SK-N-SH (cell line): ENCODE measurements around the gene DCDC1. TPM values are rescaled to one million over a fixed set of nuclear protein-coding genes. Genes with fewer than 3 reads are reported as not detected.

Experiments used
- CTCF ChIA-PET: fragments of 300-600, 350-600 bp; formaldehyde crosslinking; extraction: SDS; loops from one replicate; lab custom pipeline; 2021; lab: Yijun Ruan, JAX
- POLR2A ChIA-PET: fragments of 350-600 bp; sonication (Branson Sonifier 250); formaldehyde crosslinking; extraction: SDS; loops from one replicate; lab custom pipeline; 2020; ENCODE audit warnings: antibody characterized with exemption, inconsistent platforms; lab: Yijun Ruan, JAX
- DNase-seq: peaks from one replicate; pipeline ENCODE4 v3.0.0; 2012
- H2AFZ ChIP-seq: fragments of 200-600 bp; sonication (generic); 2 replicates; pipeline ENCODE4 v1.8.1; 2016; ENCODE audit warnings: antibody characterized with exemption, mild to moderate bottlenecking, low read depth
- H3F3A ChIP-seq: fragments of 200-600 bp; sonication (generic); replicated peaks from 2 replicates; pipeline ENCODE3; 2016; ENCODE audit warnings: antibody characterized with exemption, mild to moderate bottlenecking; ENCODE audit not compliant: insufficient read depth
- H3K27ac ChIP-seq, 2 experiments: fragments of 200-500 bp in 1 of 2; fragments of 200-600 bp in 1 of 2; sonication (Bioruptor generic) in 1 of 2; sonication (generic), shearing (Covaris generic) in 1 of 2; 2 replicates each; pipeline versions ENCODE4 v1.5.1 to v1.6.1; 2014 to 2016; ENCODE audit warnings: low read depth in 2 of 2, inconsistent platforms in 1 of 2, low read length in 1 of 2, mild to moderate bottlenecking in 1 of 2, mixed read lengths in 1 of 2
- H3K27me3 ChIP-seq: fragments of 200-600 bp; sonication (generic), shearing (Covaris generic); 2 replicates; pipeline ENCODE4 v1.6.1; 2016; ENCODE audit warnings: mixed run types; ENCODE audit not compliant: insufficient read depth
- H3K36me3 ChIP-seq, 2 experiments: fragments of 200-500 bp in 1 of 2; fragments of 200-600 bp in 1 of 2; sonication (Bioruptor generic) in 1 of 2; sonication (generic) in 1 of 2; replicated peaks in 1 of 2; 2 replicates each; pipeline versions ENCODE3 to v1.5.1; 2014 to 2016; ENCODE audit warnings: low read length in 1 of 2, mild to moderate bottlenecking in 1 of 2; ENCODE audit not compliant: insufficient read depth in 2 of 2, control insufficient read depth in 1 of 2
- H3K4me1 ChIP-seq, 2 experiments: fragments of 200-500 bp in 1 of 2; fragments of 200-600 bp in 1 of 2; sonication (Bioruptor generic) in 1 of 2; sonication (generic), shearing (Covaris generic) in 1 of 2; 2 replicates each; pipeline versions ENCODE4 v1.5.1 to v1.6.1; 2014 to 2016; ENCODE audit warnings: low read depth in 1 of 2, low read length in 1 of 2, mixed run types in 1 of 2; ENCODE audit not compliant: insufficient read depth in 2 of 2, control insufficient read depth in 1 of 2
- H3K4me2 ChIP-seq: fragments of 200-600 bp; sonication (generic), shearing (Covaris generic); 2 replicates; pipeline ENCODE4 v1.6.1; 2017; ENCODE audit warnings: mixed run types
- H3K4me3 ChIP-seq, 2 experiments: fragments of 200-500 bp in 1 of 2; fragments of 200-600 bp in 1 of 2; sonication (Bioruptor generic) in 1 of 2; sonication (generic), shearing (Covaris generic) in 1 of 2; 2 replicates each; pipeline versions ENCODE4 v1.5.1 to v1.8.1; 2014 to 2016; ENCODE audit warnings: low read depth in 2 of 2, inconsistent platforms in 1 of 2, low read length in 1 of 2, mild to moderate bottlenecking in 1 of 2, mixed read lengths in 1 of 2, moderate library complexity in 1 of 2
- H3K79me2 ChIP-seq: fragments of 200-600 bp; sonication (generic); 2 replicates; pipeline ENCODE4 v1.8.1; 2017; ENCODE audit warnings: mild to moderate bottlenecking; ENCODE audit not compliant: insufficient read depth
- H3K9ac ChIP-seq: fragments of 200-600 bp; sonication (generic); 2 replicates; pipeline ENCODE4 v1.6.1; 2017; ENCODE audit warnings: mixed run types
- H3K9me2 ChIP-seq: fragments of 200-600 bp; sonication (generic); 2 replicates; pipeline ENCODE4 v1.6.1; 2017; ENCODE audit warnings: mixed run types
- H3K9me3 ChIP-seq: fragments of 200-600 bp; sonication (generic); 2 replicates; pipeline ENCODE4 v1.6.1; 2017; ENCODE audit warnings: mixed run types, mild to moderate bottlenecking, moderate library complexity
- H4K20me1 ChIP-seq: fragments of 200-600 bp; sonication (generic); 2 replicates; pipeline ENCODE4 v1.6.1; 2017; ENCODE audit warnings: mild to moderate bottlenecking, mixed run types; ENCODE audit not compliant: insufficient read depth
- ELF1 ChIP-seq: IDR thresholded peaks from 2 replicates; pipeline ENCODE4 v1.4.0; 2012
- EP300 ChIP-seq, 2 experiments: IDR thresholded peaks; 2 replicates each; pipeline versions ENCODE4 v1.4.0 to v1.6.1; 2012; ENCODE audit warnings: borderline replicate concordance in 1 of 2, low read depth in 1 of 2, low read length in 1 of 2
- EZH2phosphoT487 ChIP-seq: fragments of 200-600 bp; sonication (generic); IDR thresholded peaks from 2 replicates; pipeline ENCODE4 v1.6.1; 2017; ENCODE audit warnings: low read depth, mixed run types, mild to moderate bottlenecking, antibody characterized with exemption, moderate library complexity, borderline replicate concordance
- GATA2 ChIP-seq: sonication (generic); formaldehyde crosslinking; IDR thresholded peaks from 2 replicates; pipeline ENCODE4 v1.5.0; 2020; ENCODE audit warnings: mild to moderate bottlenecking, missing genetic modification reagents
- NFIC ChIP-seq: IDR thresholded peaks from 2 replicates; pipeline ENCODE4 v1.4.0; 2012; ENCODE audit warnings: borderline replicate concordance
- RAD21 ChIP-seq: IDR thresholded peaks from 2 replicates; pipeline ENCODE4 v1.6.1; 2012; ENCODE audit warnings: mild to moderate bottlenecking, low read length
- RCOR1 ChIP-seq: fragments of 150-350 bp; IDR thresholded peaks from 2 replicates; pipeline ENCODE4 v1.6.1; 2017; ENCODE audit warnings: antibody characterized with exemption, low read length
- RFX5 ChIP-seq: IDR thresholded peaks from 2 replicates; pipeline ENCODE4 v1.6.1; 2012; ENCODE audit warnings: mild to moderate bottlenecking, improper control_type of control experiment, low read length
- RXRA ChIP-seq: IDR thresholded peaks from 2 replicates; pipeline ENCODE4 v1.4.0; 2012; ENCODE audit warnings: low read depth, mild to moderate bottlenecking, borderline replicate concordance
- SIN3A ChIP-seq: IDR thresholded peaks from 2 replicates; pipeline ENCODE4 v1.6.1; 2012; ENCODE audit warnings: low read depth, mild to moderate bottlenecking, low read length, moderate library complexity, borderline replicate concordance
- TAF1 ChIP-seq: IDR thresholded peaks from 2 replicates; pipeline ENCODE4 v1.6.1; 2012; ENCODE audit warnings: low read depth, mild to moderate bottlenecking, low read length, moderate library complexity, borderline replicate concordance
- TCF12 ChIP-seq: IDR thresholded peaks from 2 replicates; pipeline ENCODE4 v1.4.0; 2012
- TEAD4 ChIP-seq: IDR thresholded peaks from 2 replicates; pipeline ENCODE4 v1.4.0; 2012; ENCODE audit warnings: mild to moderate bottlenecking, borderline replicate concordance; ENCODE audit not compliant: insufficient read depth
- WGBS: methylation state at CpG from one replicate; pipeline ENCODE4 v1.1.6; 2017; ENCODE audit warnings: low lambda C conversion rate; 5-methylcytosine and 5-hydroxymethylcytosine counted together
- polyA plus RNA-seq, 3 experiments: library from polyadenylated mRNA; depleted of rRNA; stranded (reverse); fragments of >200 nt; gene quantifications; 2 replicates each; pipeline ENCODE4 v1.2.3, GENCODE V29; 2012
- TF ChIP-seq, protein P1 (sequence below): fragments of 150-350 bp; IDR thresholded peaks from 2 replicates; pipeline ENCODE4 v1.6.1; 2017; ENCODE audit warnings: antibody characterized with exemption, low read length, low read depth, borderline replicate concordance
- TF ChIP-seq, protein P2 (sequence below): IDR thresholded peaks from 2 replicates; pipeline ENCODE4 v1.4.0; 2012; ENCODE audit warnings: low read depth
- TF ChIP-seq, protein P3 (sequence below): IDR thresholded peaks from 2 replicates; pipeline ENCODE4 v1.4.0; 2012; ENCODE audit warnings: low read depth, borderline replicate concordance
- TF ChIP-seq, protein P4 (sequence below): fragments of 150-350 bp; IDR thresholded peaks from 2 replicates; pipeline ENCODE4 v1.6.1; 2016; ENCODE audit warnings: mild to moderate bottlenecking, low read depth, low read length
- TF ChIP-seq, protein P5 (sequence below): IDR thresholded peaks from 2 replicates; pipeline ENCODE4; 2012
- TF ChIP-seq, protein P6 (sequence below): fragments of 200-600 bp; sonication (generic); IDR thresholded peaks from 2 replicates; pipeline ENCODE4 v1.6.1; 2017; ENCODE audit warnings: antibody characterized with exemption, mild to moderate bottlenecking, moderate library complexity

Gene DCDC1
- polyA plus RNA-seq, 1 of the 3 experiments (the other 2 are of a cell fraction), result 0.12 TPM

DNA sequence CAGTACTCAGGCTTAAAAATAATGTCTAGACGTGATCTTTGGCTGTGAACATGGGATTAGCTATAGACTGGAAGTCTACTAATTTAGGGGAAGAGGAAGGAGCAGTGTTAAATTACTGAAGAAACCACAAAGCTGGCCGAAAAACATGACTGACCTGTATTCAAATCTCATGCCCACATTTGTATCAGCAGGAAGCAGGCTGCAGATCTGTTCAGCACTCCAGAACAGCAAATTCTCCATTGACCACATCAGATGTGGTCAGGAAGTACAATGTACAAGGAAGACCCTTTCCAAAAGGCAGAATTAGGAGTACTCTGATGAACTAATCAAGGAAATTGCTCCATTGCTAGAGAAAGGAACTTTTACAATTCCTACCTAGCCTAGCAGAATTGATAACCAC lies 31.7 kb downstream of the DCDC1 start:
- no peak overlapping the region for H3K27ac ChIP-seq
- no peaks in the 10 kb centered on the region for H3K9me3 ChIP-seq
- no peak overlapping the region for H2AFZ ChIP-seq
- DNase-seq, result no peak
- no peaks in the 10 kb centered on the region for H3F3A ChIP-seq
- POLR2A ChIA-PET, result no interaction called here
- TF ChIP-seq RAD21 (no peak), NFIC (no peak), TAF1 (no peak), RXRA (no peak)
- TF ChIP-seq, protein P1, sequence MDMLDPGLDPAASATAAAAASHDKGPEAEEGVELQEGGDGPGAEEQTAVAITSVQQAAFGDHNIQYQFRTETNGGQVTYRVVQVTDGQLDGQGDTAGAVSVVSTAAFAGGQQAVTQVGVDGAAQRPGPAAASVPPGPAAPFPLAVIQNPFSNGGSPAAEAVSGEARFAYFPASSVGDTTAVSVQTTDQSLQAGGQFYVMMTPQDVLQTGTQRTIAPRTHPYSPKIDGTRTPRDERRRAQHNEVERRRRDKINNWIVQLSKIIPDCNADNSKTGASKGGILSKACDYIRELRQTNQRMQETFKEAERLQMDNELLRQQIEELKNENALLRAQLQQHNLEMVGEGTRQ, result no peak
- TF ChIP-seq, protein P2, sequence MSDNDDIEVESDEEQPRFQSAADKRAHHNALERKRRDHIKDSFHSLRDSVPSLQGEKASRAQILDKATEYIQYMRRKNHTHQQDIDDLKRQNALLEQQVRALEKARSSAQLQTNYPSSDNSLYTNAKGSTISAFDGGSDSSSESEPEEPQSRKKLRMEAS, result no peak
- TF ChIP-seq, protein P3, sequence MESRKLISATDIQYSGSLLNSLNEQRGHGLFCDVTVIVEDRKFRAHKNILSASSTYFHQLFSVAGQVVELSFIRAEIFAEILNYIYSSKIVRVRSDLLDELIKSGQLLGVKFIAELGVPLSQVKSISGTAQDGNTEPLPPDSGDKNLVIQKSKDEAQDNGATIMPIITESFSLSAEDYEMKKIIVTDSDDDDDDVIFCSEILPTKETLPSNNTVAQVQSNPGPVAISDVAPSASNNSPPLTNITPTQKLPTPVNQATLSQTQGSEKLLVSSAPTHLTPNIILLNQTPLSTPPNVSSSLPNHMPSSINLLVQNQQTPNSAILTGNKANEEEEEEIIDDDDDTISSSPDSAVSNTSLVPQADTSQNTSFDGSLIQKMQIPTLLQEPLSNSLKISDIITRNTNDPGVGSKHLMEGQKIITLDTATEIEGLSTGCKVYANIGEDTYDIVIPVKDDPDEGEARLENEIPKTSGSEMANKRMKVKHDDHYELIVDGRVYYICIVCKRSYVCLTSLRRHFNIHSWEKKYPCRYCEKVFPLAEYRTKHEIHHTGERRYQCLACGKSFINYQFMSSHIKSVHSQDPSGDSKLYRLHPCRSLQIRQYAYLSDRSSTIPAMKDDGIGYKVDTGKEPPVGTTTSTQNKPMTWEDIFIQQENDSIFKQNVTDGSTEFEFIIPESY, result no peak
- H3K4me3 ChIP-seq, result no peak overlapping the region
- H3K9me2 ChIP-seq, result no peaks in the 10 kb centered on the region
- H3K4me1 ChIP-seq, result no peaks in the 10 kb centered on the region
- no peak overlapping the region for H3K9ac ChIP-seq
- H3K36me3 ChIP-seq, result no peaks in the 10 kb centered on the region
- CTCF ChIA-PET, result interaction anchor here (1.1 to 2.1 kb wide), 2 partner anchors 534 to 838 kb away, joined by 3 to 6 read pairs; no protein-coding TSS in a partner anchor
- H4K20me1 ChIP-seq, result no peaks in the 10 kb centered on the region
- 0% methylated on average over 2 of the region's 2 CpGs for WGBS
- H3K27me3 ChIP-seq, result no peaks in the 10 kb centered on the region
- H3K79me2 ChIP-seq, result no peaks in the 10 kb centered on the region
- no peak overlapping the region for H3K4me2 ChIP-seq

DNA sequence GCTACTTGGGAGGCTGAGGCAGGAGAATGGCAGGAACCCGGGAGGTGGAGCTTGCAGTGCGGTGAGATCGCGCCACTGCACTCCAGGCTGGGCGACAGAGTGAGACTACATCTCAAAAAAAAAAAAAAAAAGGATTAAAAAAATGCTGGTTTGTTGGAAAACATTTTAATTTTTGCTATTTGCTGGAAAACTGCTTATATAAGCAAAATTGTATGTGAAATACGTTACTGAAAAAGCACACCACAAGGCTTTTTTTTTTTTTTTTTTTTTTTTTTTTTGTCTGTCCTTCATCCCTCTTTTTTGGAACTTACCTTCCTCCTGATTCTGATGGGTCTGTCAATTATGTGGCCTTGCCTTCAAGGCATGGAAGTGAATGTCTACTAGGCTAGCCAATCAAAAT lies 40.8 kb downstream of the DCDC1 start:
- CTCF ChIA-PET, result interaction anchor here (1.2 to 1.7 kb wide), 2 partner anchors 12 to 25 kb away, joined by 3 to 7 read pairs; no protein-coding TSS in a partner anchor
- 72% methylated on average over 6 of the region's 6 CpGs for WGBS

More for the DNA sequence above, 40.8 kb downstream of the DCDC1 start:
- Histone ChIP-seq H3K36me3 (no peaks in the 10 kb centered on the region), H3K27ac (no peak overlapping the region), H2AFZ (no peak overlapping the region), H3K9me2 (no peaks in the 10 kb centered on the region), H3K4me1 (no peaks in the 10 kb centered on the region), H3K9ac (no peak overlapping the region), H3K27me3 (no peaks in the 10 kb centered on the region), H3K4me2 (no peak overlapping the region), H3K9me3 (no peaks in the 10 kb centered on the region), H3F3A (no peaks in the 10 kb centered on the region), H4K20me1 (no peaks in the 10 kb centered on the region), H3K79me2 (no peaks in the 10 kb centered on the region), H3K4me3 (no peak overlapping the region)
- POLR2A ChIA-PET, result no interaction called here
- TF ChIP-seq, protein P4, sequence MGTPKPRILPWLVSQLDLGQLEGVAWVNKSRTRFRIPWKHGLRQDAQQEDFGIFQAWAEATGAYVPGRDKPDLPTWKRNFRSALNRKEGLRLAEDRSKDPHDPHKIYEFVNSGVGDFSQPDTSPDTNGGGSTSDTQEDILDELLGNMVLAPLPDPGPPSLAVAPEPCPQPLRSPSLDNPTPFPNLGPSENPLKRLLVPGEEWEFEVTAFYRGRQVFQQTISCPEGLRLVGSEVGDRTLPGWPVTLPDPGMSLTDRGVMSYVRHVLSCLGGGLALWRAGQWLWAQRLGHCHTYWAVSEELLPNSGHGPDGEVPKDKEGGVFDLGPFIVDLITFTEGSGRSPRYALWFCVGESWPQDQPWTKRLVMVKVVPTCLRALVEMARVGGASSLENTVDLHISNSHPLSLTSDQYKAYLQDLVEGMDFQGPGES, result no peak
- TF ChIP-seq GATA2 (CRISPR knock-in tag) (no peak), SIN3A (no peak), EP300 (IDR thresholded peaks at IDR 0.05; ENCODE audit: borderline replicate concordance in 1 of 2, low read depth in 1 of 2, low read length in 1 of 2) (no peak), TAF1 (no peak), ELF1 (no peak), TEAD4 (no peak), RFX5 (no peak), TCF12 (no peak), RCOR1 (no peak), EZH2phosphoT487 (no peak)
- TF ChIP-seq, protein P5, sequence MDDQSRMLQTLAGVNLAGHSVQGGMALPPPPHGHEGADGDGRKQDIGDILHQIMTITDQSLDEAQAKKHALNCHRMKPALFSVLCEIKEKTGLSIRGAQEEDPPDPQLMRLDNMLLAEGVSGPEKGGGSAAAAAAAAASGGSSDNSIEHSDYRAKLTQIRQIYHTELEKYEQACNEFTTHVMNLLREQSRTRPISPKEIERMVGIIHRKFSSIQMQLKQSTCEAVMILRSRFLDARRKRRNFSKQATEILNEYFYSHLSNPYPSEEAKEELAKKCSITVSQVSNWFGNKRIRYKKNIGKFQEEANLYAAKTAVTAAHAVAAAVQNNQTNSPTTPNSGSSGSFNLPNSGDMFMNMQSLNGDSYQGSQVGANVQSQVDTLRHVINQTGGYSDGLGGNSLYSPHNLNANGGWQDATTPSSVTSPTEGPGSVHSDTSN, result no peak
- TF ChIP-seq, protein P6, sequence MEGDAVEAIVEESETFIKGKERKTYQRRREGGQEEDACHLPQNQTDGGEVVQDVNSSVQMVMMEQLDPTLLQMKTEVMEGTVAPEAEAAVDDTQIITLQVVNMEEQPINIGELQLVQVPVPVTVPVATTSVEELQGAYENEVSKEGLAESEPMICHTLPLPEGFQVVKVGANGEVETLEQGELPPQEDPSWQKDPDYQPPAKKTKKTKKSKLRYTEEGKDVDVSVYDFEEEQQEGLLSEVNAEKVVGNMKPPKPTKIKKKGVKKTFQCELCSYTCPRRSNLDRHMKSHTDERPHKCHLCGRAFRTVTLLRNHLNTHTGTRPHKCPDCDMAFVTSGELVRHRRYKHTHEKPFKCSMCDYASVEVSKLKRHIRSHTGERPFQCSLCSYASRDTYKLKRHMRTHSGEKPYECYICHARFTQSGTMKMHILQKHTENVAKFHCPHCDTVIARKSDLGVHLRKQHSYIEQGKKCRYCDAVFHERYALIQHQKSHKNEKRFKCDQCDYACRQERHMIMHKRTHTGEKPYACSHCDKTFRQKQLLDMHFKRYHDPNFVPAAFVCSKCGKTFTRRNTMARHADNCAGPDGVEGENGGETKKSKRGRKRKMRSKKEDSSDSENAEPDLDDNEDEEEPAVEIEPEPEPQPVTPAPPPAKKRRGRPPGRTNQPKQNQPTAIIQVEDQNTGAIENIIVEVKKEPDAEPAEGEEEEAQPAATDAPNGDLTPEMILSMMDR, result no peak
- DNase-seq, result no peak
